ENCODE results near the gene NPDC1. TPM values are rescaled to one million over a fixed set of nuclear protein-coding genes. Genes with fewer than 3 reads are reported as not detected.
A peak's percentile ranks its signal among the peaks of the same experiment; 100 is the strongest.
"Not testable (repeated sequence)": the region's sequence is repeated elsewhere in the genome, so short reads cannot be mapped to it uniquely, and the experiment has no call there.

NPDC1 gene
- total RNA-seq, 1 experiment from 2014 or later: 39.2 TPM

DNA sequence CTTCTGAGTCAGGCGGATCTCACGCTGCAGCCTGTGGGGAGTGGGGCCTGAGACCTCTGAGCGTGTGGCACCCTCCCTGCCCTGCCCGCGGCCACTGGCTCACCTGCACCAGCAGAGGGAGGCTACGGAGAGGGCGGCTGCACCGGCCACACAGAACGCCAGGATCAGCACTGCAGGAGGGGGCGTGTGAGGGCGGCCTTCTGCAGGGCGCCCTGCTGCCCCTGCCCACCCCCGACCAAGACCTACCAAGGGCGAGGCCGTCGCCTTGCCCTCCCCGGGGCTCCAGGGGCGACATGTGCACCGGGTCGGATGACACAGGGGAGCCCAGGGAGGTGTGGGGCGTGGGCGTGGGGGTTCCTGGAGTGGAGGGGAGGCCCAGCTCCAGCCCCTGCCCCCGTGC lies 5.4 kb downstream of the NPDC1 start:
- no peak for DNase-seq (ENCODE audit: low read depth)

DNA sequence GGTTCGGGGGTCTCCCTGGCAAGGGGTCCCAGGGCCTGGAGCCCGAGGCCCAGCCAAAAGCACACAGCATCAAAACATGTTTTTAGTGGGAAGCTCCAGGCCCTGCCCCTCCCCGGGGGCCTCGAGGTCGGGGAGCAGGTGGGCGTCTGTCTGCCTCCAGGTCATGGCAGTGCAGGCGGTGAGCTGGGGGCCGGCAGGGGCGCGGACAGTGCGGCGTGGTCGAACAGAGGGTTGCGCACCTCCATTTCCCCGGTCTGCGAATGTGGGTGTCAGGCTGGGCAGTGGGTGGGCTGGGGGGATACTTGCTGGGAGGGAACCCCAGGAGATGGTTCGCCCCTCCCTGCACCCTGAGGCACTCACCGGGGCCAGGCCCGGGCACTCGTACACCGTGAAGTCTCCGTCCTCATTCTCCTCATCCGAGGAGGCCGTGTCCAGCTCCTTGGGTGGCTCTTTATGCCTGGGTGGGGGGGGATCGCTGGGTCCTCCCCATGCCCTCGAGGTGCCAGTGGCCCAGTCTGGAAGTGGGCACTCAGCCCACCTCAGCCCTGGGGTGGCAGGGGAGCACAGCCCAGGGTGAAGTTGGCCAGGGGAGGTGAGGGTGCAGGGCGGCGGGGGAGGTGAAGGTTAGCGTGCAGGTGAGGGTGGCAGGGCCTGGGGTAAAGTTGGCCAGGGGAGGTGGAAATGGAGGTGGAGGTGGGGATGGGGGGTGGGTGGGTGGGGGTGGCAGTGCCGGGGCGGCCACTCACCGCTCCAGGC lies 6.2 kb downstream of the NPDC1 start:
- DNase-seq (ENCODE audit: low read depth): no peak

DNA sequence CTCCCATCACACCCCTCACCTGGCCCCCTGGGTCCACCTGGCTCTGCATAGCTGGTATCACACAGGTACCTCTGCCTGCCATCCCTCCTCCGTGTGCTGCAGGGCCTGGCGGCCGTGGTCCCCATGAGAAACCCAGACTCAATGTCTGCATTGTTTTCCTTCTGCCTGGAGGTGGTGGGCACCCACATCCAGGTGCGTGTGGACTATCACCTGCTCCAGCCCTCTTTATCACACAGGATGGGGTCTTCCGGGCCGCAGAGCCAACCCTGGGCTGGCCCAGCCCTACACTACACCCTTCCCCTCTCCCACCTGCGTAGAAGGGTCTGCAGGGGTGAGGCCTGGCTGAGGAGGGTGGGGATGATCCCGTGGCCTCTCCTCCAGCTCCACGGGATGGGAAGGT lies 7.1 kb downstream of the NPDC1 start:
- no peak for DNase-seq (ENCODE audit: low read depth)

GRCh38 chr9:137037483-137037882 lies 8.5 kb downstream of the NPDC1 start:
- no peak for DNase-seq (ENCODE audit: low read depth)

GRCh38 chr9:137037035-137037434 lies 8.9 kb downstream of the NPDC1 start:
- DNase-seq (ENCODE audit: low read depth): no peak

- DNase-seq (ENCODE audit: low read depth): no peak
These were observed 10.0 kb downstream of the NPDC1 start for GRCh38 chr9:137035937-137036336.

DNA sequence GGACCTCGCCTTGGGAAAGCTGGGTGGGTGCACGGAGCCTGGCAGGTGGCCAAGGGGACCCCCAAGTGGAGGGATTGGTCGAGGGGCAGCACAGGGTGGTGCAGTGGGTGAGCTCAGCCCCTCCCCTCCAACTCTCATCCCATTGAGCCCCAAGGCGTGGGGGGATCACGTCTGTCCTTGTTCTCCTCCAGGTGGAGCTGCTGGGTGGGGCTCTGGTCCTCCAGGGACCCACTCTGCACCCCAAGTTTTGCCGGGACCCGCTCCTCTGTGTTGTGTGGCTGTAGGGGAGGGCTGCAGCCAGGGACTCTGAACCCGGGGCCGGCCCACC lies 10.5 kb downstream of the NPDC1 start:
- DNase-seq (ENCODE audit: low read depth): no peak

DNA sequence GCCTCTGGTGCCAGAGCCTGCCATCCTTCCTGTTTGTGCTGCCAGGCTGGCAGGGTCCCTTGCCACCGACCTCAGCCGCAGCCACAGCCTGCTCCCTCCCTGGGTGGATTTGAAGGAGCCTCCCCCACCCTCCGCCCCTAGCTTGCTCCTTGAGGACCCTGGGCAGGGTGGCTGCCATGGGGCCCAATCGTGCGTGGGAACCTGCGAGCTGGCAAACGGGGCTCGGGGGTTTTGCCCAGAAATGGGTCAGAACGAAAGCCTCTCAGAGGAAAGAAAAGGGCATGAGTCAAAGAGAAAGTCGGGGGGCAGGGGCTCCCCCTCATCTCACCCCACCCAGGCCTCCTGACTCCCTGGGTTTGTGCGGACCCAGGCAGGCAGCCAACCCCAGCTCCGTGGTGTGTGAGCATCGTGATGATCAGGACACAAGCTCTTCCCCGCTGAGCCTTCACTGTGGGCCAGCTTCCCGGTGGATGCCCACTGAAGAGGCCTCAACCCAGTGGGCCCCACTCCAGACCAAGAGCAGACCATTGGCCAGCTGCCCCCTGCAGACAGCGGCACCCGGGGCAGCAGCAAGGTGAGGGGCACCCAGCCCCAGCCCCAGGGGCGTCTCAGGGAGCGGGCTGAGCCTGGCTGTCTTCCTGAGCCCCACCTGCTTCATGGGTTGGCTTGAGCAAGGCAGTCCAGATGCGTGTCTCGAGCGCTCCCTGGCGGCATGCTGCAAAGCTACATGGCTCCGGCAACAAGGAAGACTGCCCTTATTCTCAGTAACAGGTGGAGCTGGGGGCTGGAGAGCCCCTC lies 11.1 kb downstream of the NPDC1 start:
- peak; percentile 70 for DNase-seq (ENCODE audit: low read depth)

DNA sequence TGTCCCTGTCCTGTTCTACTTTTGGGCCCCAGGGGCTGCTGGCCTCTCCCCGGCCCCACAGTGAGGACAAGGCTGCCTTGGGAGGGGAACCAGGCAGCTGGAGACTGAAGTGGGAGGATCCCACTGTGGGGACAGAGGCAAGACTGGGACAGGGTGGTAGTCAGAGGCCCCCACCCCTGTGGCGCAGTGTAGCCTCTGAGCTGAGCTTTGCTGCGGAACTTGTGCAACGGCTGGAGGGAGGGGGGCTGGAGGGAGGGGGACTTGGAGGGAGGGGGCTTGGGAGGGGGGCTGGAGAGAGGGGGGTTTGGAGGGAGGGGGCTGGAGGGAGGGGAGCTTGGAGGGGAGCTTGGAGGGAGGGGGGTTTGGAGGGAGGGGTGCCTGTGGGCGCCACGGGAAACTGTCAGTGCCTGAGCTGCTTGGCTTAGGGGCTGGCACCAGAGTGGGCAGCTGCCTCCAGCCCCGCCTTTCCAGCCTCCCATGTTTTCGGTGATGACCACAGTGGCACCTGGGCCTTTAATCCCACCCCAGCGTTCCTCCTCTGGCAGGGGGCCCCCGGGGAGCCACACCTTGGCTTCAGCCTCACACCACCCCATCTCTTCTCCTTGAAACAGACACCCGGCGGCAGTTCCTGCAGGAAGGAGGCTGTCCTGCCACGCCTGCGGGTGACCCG lies 11.8 kb downstream of the NPDC1 start:
- no peak for DNase-seq (ENCODE audit: low read depth)

DNA sequence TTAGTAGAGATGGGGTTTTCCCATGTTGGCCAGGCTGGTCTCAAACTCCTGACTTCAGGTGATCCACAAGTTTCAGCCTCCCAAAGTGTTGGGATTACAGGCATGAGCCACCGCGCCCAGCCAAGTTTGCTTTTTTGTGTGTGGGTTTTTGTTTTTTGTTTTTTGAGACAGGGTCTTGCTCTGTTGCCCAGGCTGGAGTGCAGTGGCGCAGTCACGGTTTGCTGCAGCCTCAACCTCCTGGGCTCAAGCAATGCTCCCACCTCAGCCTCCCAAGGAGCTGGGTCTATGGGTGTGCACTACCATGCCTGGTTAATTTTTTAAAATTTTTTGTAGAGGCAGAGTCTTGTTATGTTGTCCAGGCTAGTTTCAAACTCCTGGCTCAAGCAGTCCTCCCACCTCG lies 12.5 kb downstream of the NPDC1 start:
- DNase-seq (ENCODE audit: low read depth): not testable (repeated sequence)

DNA sequence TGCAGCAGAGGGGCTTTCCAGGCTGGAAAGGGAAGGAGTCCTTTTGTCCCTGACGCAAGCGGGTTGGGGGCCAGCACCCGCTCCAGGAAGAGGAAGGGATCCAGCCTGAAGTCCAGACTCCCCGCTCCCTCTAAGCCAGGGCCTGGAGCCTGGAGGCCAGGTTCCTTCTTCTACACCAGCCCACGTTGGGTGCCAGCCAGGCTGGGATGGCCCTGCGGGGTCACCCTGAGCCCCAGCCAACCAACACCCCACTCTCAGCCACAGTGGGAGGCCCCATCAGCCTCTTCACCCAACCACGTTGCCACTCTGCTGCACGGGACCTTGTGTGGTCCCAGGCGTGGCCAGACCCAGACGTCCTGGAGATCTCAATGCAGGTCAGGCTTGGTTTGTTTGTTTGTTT lies 13.1 kb downstream of the NPDC1 start:
- DNase-seq (ENCODE audit: low read depth): no peak

DNA sequence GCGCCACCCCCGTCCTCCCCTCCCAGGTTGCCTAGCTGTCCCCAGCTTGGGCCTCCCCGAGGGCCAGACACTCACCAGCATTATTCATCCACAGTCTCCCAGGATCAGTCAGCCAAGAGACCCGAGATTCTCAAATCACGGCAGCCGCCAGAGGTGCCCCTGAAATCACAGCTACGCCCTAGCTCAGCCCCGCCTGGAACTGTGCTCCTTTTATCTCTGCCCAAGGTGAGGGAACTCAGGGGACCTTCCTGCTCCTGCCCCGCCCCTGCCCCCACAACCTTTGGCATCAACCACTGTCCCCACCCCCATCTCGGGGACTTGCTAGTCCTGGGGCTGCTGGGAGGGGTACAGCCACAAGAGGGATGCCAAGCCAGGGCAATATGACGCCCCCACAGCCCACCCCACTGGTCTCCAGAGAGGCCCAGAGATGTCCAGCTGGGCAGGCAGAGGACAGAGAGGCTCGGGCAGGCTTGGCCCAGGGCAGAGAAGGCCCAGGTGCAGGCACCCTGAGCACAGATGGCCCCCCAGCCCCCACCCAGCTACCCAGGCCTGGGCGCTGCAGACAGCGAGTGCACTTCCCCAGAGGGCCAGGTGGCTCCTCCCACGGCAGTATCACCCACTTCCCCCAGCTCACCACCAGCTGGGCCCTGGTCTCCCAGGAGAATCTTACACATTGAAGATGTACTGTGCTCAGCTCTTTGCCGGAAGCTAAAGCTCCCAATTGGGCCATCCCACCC lies 13.9 kb downstream of the NPDC1 start, which contains the start of gene FUT7:
Gene FUT7, minus strand, starts transcription at position 185 of the 737 bp plus-strand sequence. Its CDS starts 97 bp downstream, at position 88.
- no peak for DNase-seq (ENCODE audit: low read depth)

DNA sequence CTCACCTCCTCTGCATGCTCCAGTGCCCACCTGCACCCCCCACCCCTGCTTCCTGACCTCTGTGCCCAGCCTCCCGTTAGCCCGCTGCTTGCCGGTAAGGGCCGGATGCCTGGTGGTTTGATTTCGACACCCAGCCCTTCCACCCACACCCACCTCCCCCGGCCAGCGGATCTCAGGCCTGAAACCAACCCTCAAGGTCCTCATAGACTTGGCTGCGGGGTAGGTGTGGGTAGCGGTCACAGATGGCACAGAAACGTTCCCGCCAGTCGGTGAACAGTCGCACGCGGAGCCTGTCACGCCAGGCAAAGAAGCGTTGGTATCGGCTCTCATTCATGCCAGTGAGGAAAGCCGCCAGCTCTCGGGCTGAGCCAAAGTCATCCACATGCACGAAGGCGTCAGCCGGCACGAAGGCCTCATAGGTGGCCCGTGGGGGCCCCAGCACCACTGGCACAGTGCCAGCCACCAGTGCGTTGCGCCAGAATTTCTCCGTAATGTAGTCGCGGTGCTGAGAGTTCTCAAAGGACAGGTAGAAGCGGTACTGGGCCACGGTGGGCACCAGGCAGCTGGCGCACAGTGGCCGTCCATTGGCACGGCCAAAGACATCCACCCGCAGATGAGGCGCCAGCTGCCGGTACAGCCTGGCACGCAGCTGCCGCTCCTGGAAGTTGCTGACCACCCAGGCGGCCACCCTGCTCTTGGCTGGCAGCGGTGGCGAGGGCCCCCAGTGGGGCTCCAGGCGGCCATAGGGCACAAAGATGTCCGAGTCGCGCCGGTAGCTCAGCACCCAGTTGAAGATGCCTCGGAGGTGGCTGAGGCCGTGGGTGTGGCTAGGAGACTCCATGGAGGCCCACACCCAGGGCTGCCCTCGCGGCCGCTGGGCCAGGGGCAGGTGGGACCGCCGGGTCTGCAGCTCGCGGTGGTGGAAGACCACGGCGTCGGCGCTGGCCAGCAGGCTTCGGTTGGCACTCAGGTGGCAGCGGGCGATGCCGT lies 15.1 kb downstream of the NPDC1 start:
- DNase-seq (ENCODE audit: low read depth): no peak

- no peak for DNase-seq (ENCODE audit: low read depth)
These were observed 16.0 kb downstream of the NPDC1 start for GRCh38 chr9:137030006-137030405.

DNA sequence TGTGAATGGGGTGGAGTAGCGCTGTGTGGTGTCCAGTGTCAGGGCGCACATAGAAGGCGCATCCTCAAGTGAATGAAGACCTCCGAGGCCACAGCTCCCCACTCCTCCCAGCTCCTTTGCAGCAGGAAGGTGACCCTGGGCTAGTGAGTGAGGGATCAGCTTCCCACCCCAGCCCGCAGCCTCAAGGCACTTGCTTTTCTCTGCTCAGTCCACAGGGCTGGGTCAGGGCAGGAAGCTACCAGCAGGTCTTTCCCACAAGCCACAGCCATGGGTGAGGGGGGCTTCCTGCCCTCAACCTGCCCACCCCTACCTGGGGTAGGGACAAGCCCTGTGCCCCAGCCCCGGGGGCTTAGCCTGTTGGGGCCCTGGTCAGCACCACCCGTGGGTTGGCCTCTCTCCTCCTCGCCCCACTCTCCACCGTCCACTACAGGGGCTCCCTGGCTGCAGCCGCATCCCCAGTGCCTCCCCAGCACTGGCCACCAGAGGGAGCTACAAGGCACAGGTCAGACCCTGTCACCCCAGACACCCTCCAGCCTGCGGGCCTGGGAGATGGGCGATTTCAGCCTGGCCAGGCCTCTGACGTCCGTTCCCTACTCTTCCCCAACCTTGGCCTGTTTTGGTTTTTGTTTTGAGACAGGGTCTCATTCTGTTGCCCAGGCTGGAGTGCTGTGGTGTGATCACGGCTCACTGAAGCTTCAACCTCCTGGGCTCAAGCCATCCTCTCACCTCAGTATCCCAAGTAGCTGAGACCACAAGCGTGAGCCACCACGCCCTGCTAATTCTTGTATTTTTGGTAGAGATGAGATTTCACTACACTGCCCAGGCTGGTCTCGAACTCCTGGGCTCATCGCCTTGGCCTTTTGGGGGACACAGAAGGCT lies 16.7 kb downstream of the NPDC1 start:
- peak; percentile 55 for DNase-seq (ENCODE audit: low read depth)

DNA sequence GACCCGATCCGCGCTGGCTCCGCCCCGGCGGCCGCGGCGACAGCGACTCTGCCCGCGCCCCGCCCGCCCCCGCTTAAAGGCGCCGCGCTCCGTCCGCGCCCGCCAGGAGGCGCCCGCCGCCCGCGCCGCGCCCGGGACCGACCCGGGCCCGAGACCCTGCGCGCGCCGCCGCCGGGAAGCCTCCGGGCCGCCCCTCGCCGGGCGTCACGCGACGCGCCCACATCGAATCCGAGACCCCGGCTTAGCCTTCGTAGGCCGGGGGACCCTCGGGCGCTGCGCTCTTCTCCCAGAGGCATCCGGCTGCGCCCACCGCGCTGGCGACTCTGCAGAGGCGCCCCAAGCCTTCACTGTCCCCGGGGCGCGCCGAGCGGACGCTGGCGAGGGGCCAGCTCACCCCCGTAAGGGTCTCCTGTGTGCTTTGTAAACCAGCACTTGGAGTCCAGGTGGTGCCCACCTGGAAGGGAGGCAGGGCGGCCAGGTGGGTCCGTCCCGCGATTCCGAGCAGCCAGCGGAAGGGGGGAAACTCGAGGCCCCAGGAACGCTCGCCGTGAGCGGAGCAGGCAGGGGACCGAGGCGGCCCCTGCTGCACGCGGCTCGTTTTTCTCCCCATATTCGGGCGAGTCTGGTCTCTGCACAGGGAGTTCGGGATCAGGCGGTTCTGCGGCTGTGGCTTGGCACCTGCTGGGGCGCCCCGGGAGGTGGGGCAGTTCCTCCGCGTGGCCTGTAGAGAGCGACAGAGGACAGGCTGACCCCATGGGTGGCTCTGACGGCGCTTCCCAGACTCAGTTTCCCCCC lies 17.5 kb downstream of the NPDC1 start:
- peak; percentile 37 for DNase-seq (ENCODE audit: low read depth)

- DNase-seq (ENCODE audit: low read depth): no peak
These were observed 18.4 kb downstream of the NPDC1 start, which contains the start of gene ABCA2 for GRCh38 chr9:137027369-137028262. TSS of gene ABCA2 (minus strand) at chr9:137028237. CDS start at chr9:137028140, 97 bp downstream.
